GM19328 (cell line): Measurements from ENCODE around the gene C5orf34.
"Not testable (repeated sequence)": the region's sequence is repeated elsewhere in the genome, so short reads cannot be mapped to it uniquely, and the experiment has no call there.

Experiments used
- ATAC-seq: cut with Tn5 transposase; IDR thresholded peaks from one replicate; pipeline ENCODE4 v1.9.1; 2021; ENCODE audit warnings: mild to moderate bottlenecking, moderate library complexity; ENCODE audit not compliant: unreplicated experiment

C5orf34 gene

GRCh38 chr5:43514816-43515677 is at the start of gene C5orf34:
TSS of gene C5orf34 (minus strand) at chr5:43515148. CDS start at chr5:43509339, 5,809 bp downstream.
- peak; percentile 96 for ATAC-seq

DNA sequence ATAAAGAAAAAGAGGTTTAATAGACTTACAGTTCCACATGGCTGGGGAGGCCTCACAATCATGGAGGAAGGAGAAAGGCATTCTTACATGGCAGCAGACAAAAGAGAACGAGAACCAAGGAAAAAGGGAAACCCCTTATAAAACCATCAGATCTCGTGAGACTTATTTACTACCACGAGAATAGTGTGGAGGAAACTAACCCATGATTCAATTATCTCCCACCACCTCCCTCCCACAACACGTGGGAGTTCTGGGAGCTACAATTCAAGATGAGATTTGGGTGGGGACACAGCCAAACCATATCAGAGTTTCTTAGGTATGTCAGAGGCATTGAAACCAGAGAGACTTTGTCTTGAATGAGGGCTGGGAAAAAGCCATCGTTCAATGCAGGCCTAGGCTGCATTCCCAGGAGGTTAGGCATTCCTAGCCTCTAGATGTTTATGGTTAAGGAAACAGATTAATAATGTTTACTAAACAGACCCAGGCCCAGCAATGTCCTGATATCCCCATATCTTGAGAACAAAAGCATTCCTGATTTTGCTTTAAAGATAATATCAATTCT is 49.4 kb upstream of the C5orf34 start:
- ATAC-seq = no peak

DNA sequence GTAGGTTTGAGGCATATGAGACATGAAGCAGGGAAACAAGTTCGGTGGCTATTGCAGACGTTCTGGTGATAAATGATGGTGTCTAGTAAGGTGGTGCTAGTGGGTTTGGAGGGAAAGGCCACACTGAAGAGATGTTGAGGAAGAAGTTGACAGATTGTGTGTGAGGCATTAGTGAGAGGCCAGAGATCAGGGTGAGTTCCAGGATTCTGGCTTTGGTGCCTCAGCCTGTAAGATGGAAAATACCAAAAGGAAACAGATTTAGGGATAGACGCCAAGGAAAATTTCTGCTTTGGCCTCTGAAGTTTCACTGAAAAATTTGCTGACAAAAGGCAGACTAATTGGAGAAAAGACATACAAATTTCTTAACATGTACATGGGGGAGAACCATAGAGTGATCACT is 48.4 kb upstream of the C5orf34 start:
- ATAC-seq = no peak

DNA sequence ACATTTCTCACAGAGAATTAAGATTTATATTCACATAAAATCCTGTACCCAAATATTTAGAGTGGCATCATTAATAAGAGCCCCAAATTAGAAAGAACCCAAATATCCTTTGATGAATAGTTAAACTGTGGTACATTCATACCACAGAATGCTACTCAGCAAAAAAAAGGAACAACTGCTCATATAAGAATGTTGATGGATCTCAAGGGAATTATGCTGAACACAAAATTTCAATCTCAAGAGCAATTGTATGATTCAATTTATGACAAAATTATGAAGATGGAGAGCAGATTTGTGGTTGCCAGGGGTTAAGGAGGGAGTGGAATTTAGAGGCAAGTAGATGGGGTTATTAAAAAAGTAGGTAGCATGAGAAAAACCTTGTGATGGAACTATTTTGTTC is 46.4 kb upstream of the C5orf34 start:
- no peak for ATAC-seq

- no peak for ATAC-seq
Measured at GRCh38 chr5:43560128-43560527, 45.2 kb upstream of the C5orf34 start.

DNA sequence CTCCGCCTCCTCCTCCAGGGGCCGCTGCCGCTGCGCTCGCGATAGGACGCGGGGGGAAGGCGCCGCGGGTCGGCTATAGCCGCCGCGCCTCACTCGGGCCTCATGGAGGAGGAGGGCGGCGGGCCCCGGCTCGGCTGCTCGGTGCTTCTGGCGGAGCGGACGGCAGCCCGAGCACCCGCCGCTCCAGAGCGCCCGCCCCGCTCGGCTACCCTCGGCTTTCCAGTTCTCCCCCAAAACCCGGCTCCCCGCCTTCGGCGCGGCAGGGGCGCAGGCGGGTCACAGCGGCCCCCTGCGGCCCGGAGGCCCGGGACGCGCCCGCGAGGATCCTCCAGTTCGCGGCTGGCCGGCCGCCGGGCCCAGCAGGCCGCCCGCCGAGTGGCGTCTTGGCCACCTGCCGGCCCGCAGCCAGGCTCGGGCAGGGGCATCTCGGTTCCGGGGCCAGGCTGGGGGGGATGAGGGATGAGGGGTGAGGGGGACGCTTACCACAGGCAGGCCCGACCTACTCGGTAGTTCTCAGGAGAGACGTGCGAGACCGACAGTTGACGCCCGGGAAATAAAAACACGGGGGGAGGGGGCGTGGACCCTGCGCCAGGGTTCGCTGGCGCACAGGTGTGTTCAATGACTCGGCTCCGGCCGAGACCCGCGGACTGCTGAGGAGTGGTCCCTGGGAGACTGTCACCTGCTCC is 42.1 kb upstream of the C5orf34 start, which contains the start of gene PAIP1:
PAIP1 (minus strand) TSS at position 221 of the 686 bp plus-strand sequence. CDS start 231 bp downstream, outside the sequence.
- peak; percentile 74 for ATAC-seq

GRCh38 chr5:43556607-43556856 is 41.6 kb upstream of the C5orf34 start:
- ATAC-seq = peak; percentile 86

DNA sequence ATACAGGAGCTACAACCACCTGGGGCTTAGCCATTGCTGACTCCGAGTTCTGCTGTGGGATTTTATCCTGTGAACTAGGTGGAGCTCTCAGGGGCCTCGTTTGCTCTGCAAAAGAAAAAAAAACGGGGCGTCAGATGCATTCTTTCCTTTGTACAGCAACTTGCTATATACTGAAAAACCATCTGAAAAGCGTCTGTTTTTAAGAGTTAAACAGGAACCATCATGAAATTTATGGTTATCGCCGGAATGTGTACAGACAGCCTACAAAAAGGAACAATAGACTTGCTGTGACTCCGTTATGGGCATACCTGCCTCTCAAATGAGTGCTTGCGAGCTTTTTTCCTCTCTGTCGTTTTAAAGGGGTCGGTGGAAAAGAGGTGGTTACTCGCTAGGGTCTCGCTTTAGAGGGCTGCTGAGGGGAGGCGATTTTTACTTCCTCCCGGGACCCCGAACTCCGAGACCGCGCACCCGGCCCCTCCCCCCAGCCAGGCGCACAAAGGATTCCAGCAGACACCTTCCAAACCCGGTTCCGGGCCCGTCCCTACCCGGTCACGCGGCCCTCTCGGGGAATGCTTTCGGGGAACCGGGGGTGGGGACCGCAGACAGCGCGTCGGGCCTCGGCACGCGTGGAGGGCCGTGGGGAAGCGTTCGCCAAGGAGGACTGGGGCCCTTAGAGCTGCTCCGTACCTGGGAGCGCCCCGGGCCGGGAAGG is 41.1 kb upstream of the C5orf34 start:
- no peak for ATAC-seq

GRCh38 chr5:43554497-43554896 is 39.5 kb upstream of the C5orf34 start:
- no peak for ATAC-seq

GRCh38 chr5:43553381-43553780 is 38.4 kb upstream of the C5orf34 start:
- no peak for ATAC-seq

DNA sequence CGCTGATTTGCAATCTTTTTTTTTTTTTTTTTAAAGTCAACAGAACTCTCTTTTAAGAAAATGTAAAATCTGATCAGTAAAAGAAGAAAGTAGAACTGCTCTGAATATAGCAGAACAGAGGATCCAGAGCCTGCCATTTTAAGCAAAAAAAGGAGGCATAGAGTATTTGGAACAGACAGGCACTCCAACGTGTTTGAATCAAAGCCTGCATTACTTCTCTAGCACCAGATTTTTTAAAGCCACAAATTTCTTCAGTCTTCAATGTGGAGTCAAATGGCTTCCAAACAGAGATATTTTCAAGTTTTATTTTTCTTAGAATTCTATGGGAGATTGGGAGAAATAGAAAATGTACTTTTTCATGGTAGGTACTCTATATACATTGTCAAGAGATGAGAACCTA is 36.8 kb upstream of the C5orf34 start:
- ATAC-seq = no peak

DNA sequence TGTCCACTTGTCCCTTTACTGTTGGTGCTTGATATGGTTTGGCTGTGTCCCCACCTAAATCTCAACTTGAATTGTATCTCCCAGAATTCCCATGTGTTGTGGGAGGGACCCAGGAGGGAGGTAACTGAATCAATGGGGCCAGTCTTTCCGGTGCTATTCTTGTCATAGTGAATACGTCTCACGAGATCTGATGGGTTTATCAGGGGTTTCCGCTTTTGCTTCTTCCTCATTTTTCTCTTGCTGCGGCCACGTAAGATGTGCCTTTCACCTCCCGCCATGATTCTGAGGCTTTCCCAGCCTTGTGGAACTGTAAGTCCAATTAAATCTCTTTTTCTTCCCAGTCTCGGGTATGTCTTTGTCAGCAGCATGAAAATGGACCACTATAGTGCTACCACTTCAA is 34.3 kb upstream of the C5orf34 start:
- ATAC-seq = not testable (repeated sequence)

DNA sequence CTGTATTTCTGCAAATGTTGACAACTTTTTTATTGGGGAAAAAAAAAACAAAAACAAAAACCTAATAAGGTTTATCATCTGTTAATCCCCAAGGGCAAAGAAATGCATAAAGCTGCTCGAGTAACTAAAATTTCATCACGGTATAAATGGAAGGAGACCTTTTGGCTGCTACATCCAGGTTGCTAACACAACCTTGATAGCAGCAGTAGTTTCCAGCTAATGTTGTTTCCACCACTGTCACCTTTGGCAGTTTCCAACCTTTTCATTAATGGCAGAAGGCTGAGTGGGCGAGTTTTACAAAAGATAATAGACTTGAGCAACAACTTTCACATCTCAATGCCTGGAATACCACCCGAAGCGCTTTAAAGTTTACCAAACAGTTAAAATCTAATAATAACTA is 33.4 kb upstream of the C5orf34 start:
- no peak for ATAC-seq

- ATAC-seq = no peak
Measured at GRCh38 chr5:43547532-43547931, 32.6 kb upstream of the C5orf34 start.

GRCh38 chr5:43543434-43543833 is 28.5 kb upstream of the C5orf34 start:
- ATAC-seq = no peak

- no peak for ATAC-seq
Measured at GRCh38 chr5:43540746-43541145, 25.8 kb upstream of the C5orf34 start.

DNA sequence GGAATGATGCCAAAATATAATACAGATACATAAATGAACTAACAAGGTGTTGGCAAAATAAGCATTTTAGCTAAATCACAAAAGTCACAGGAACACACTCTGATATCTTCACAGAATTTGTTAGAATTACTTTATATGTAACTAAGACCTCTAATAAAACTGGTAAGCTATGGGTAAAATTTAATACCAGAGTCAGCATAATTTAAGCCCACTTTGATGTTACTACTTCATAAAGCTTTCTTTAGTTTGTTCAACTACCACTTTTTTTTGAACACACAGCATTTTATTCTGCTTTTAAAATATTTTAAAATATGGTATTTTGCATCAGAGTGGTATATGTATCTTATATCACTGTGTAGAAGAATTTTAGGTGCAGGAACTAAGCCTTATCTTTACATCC is 22.0 kb upstream of the C5orf34 start:
- no peak for ATAC-seq

DNA sequence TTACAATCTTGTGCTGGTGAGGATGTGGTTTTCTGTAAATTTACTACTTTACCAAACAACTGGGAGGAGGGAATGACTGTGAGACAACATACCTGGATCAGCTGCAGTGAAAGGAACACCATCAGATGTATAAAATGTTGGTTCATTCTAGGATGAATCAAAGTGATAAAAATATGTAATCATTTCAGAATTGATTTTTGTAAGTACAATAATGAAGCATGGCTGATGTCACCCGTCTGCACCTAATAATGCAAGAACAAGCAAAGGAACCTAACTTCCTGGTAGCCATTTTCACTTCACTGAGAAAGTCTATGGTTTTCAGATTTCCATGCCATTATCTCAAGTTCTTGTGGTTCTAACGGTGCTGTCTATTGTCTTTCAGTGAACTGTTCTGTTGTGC is 18.7 kb upstream of the C5orf34 start:
- no peak for ATAC-seq

DNA sequence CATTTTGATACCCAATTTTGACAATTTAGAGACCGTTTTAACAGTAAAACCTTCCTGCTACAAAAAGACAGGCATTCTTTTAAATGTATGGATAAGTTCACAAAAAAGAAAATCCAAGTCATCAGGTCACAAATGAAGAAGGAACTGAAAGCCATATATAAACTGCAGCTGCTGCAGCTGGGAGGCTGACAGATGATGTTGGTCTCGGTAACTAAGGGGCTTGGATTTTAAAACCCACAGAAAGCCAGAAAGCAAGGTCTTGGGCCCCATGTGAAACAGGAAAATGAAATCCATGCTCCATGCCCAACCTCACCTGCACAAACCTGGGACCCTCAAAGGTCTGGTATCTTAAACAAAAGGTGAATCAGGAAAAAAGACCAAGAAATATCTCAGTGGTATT is 15.7 kb upstream of the C5orf34 start:
- no peak for ATAC-seq

DNA sequence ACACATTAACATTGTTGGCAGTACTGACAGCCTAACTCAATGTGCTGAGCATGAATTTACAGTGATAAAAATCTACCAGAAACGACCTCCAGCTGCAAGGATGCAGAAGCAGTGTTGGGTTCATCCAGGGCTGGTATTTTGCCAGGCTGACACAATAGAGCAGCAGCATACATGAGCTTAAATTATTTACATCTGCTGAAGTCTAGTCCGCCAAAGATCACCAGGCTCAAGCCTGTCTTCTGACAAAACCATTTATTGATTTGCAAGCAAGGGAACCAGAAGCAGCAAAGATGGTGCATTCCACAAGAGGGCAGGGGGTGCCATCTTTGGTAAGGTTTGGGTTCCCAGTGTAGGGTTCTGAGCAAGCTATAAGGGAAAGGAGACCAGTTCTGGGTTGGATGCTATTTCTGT is 8.7 kb upstream of the C5orf34 start:
- ATAC-seq = no peak

DNA sequence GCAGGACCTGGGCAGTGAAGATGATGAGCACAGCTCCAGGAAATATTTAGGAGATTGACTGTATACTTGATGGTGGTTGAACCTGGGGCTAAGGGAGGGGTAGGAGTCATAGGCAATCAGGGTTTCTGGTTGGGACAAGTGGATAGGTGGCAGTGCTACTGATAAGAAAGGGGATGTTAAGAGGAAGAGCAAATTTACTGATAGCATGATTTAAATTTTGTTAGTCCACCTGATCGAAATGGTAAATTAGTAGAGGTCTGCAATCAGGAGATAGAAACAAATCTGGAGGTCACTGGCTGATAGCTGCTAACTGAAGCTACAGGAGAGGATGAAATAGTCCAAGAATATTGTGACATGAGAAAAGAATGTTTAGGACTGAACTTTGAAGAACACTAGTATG is 5.7 kb upstream of the C5orf34 start:
- ATAC-seq = no peak

GRCh38 chr5:43515678-43516048 is 715 bp upstream of the C5orf34 start:
- ATAC-seq = no peak
